Suppressor macrophage (primary cell): Measurements from ENCODE around the gene SV2C.
"Not testable (repeated sequence)": the region's sequence is repeated elsewhere in the genome, so short reads cannot be mapped to it uniquely, and the experiment has no call there.

Experiments used
- DNase-seq, 4 experiments: peaks; one replicate each; pipeline ENCODE4 v3.0.0-alpha.2; 2020 to 2022

SV2C gene

DNA sequence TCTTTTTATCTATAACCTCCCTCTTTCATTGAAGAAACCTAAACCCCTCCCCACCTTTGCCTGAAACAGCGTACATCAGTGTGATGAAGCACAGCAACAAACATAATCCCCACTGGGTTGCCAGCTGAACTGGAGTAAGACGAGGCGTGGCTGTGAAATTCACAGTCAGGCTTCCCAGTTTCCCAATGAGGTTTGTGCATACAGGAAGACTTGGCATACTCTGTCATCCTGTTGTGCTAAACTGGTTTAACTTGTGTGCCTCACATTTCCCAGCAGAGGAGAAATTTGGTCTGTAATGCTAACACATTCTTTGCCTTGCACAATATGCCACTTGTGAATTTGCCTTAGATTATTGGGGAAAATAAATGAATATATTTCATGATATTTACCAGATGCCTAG is 121.5 kb downstream of the SV2C start:
- DNase-seq, result no peak

DNA sequence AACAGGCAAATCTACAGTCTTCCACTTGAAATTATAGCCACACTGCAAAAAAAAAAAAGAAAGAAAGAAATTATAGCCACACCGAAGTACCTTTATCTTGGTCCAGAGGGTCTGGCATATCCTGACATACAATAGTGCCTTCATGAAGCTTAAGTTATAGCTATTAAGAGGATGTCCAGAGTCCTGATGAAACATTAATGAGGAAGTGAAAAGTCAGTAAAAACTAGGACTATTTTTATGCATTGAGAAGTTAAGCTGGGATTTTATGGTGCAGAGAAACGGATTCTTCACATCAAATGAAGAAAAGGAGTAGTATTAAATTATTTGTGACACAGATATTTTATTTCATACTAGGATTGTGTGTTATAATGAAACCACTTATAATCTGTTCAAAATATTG is 123.9 kb downstream of the SV2C start:
- peak in 2 of 4 experiments; percentile 36 to 58 for DNase-seq

DNA sequence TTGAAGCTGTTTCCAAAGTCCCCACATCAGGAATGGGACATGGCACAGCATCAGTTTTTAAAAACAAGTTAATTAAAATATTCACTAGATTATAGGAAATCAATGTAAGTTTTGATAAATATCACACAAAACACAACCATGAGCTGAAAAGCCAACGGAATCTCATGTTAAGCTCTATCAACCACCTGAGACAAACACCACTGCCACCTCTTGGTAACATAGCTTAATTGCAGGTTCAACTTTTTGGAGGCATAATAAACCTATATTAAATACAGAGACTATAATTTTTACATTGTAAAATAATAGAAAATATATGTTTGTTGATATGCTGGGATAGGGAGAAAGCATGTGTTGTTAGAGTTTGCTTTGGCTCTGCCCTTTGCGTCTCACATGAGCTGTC is 126.1 kb downstream of the SV2C start:
- DNase-seq, result no peak

DNA sequence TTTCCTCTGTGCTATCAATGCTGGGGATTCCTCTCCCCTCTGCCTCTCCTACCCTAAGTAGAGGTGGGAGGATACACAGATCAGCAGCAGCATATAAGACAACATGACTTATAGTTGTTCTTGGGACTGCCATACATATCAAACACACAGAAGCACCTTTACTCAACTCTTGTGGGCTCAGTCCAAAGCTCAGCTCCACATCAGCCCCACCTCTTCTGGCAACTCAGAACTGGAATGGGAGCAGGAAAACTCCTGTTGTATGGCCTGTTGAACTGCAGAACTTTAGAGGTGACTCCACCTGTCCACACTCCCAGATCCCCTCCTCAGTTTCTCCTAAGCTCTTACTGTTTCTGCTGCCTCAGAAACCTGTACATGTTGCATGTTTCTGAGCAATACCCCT is 127.8 kb downstream of the SV2C start:
- no peak for DNase-seq

DNA sequence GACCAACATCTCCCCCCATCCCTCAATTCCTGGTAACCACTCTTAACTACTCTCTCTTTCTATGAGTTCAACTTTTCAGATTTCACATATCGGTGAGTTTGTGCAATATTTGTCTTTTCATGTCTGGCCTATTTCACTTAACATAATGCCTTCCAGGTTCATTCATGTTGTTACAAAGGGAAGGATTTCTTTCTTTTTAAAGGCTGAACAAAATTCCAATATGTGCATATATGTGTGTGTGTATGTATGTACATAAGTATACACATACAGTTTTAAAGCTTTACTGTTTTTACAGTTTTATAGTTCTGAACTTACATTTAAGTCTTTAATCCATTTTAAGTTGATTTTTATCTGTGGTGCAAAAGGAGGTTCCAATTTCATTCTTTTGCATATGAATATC is 130.7 kb downstream of the SV2C start:
- no peak for DNase-seq

DNA sequence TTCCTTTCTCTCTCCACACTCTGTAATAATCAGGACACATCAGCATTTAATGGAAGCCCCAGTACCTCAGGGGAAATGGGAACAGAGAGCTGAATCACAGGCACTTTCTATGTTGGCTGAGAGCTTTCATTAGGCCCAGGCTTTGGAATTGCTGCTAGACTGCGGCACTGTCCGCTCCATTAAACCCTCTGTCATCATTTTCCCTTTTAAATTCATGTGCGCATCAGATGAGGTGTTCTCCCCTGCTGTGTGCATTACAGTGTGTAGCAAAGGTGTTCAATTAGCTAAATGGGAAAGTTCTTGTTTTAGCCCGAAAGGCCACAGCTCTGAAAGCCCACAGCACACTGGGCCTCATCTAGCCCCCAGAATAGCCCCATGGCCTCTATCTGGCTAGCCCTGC is 133.6 kb downstream of the SV2C start:
- DNase-seq, result no peak

DNA sequence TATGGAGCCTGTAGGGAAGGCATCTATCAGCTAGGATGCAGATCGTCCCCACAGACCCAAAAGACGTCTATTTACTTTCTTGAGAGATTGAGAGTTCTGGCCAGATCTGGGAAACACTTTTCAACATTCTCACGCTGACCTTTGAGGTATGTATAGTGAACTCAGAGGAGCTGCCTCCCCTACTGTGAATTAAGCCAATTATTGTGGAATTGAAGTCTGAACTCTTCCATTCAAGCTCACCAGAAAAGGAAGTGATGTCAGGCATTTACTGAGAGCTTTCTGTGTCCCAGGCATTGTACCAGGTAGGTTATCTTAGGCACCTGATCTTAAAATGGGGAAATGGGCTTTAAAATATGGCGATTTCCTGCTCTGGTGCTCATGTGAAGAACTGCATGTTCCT is 136.5 kb downstream of the SV2C start:
- DNase-seq, result no peak

DNA sequence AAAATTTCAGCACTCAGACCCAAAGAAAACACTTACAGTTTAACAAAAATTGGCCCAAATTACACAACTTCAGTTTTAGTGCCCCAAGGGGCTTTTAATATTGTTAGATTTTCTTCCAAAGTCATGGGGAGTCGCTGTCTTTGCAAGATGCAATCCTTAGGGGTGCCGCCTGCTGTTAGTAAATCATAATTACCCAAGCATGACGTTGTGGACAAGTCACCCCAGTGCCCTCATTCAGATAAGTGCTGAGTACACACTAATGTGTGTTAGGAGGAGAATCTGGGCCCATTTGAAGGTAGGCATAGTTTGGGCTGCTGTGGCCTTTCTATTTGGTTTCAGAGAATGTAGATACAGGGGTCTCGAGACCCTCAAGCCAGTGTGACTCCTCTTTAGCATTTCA is 138.1 kb downstream of the SV2C start:
- DNase-seq, result no peak

DNA sequence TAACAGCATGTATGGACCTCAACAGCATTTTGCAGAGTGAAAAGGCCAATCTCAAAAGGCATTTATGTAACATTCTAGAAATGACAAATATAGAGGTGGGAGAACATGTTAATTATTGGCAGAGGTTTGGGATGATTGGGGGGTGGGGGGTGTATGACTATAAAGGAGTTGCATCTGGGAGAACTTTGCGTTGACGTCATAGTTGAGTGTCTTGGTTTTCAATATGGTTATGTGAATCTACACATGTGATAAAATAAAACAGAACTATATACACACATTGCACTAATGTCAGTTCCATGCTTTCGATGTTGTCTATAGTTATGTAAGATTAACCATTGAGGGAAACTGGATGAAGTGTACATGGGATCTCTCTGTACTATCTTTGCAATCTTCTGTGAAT is 139.1 kb downstream of the SV2C start:
- no peak for DNase-seq

DNA sequence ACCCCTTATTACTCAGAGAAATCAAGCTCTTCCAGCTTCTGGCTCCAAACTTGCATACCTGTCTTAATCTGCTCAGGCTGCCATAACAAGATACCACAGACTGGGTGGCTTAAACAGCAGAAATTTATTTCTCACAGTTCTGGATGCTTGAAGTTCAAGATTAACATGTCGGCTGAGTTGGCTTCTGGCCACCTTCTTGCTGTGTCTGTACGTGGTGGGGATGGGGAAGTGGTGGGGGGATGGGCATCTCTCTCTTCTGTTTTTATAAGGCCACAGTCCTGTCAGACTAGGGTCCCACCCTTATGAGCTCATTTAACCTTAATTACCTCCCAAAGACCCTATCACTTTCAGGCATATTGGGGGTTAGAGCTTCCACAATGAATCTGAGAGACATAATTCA is 140.5 kb downstream of the SV2C start:
- peak; percentile 4 to 28 (median 12) for DNase-seq

DNA sequence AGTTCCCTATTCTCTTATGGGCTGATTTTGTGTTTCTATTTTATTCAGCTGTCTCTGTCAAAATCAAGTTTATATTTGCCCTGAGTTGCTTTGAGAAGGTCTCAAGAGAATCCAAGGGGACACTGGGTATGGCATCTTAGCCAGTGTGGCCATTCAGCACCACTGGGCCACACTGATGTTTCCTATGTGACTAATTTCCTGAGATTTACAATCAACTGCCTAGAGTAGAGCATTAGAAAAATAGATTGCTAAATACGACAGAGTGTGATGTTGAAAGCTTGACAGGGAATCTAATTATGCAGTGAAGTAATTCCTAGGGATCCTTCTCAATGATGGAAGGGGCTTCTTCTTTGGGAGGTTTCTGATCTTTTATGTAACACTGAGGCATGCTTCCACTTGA is 141.7 kb downstream of the SV2C start:
- DNase-seq, result peak in 2 of 4 experiments; percentile 2 to 3

DNA sequence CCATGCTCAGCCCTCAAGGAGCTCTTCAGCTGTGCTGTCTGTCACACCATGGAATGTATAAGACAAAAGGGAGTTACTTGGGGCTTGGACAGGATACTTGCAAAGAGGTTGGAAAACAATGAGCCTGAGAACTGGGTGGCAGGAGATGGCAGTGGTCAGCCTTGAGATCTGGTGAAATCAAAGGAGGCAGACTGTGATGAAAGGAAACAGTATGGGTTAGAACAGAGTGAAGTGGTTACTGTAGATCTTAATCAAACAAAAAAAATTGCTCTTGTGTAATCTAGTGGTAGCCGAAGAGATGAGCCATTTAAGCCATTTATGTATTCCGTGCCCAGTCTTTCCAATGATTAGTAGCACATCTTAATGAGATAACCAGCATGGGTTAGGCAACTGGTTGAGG is 142.2 kb downstream of the SV2C start:
- no peak for DNase-seq

DNA sequence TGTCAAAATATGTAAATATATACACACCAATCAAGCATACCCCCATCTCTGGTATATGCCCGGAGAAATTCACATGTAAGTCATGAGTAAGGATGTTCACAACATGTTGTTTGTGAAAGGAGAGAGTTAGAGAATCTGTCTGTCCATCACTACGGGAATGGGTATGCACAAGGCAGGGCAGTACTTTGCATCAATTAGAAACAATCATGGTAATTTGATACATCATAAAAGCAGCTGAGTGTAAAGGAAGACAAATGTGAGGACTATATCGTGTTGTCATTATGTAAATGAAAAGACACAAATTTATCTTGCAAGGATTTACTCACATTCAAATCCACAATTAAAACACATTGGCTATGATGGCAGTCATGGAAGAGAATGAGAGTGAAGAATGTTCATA is 146.7 kb downstream of the SV2C start:
- no peak for DNase-seq

DNA sequence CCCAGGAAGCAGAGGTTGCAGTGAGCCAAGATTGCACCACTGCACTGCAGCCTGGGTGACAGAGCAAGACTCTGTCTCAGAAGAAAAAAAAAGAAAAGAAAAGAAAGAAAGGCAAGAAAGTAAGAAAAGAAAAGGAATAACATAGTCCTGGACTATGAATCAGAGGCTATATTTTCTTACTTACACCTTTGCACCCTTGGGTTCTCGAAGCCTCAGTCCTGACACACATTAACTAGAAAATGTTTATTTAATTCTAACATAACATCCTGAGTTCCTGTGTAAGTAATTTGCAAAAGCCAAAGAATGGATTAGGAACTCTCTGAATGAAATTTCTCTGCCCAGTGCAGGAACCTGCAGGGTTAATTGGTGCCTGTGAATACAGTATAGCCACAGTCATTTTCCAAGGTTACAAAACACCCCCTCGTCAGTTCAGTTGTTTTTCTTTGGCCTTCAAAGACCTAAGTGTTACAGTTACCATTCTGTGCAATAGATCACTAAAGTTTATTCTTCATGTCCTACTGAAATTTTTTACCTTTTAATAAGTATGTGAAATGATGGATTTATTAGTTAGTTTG is 147.6 kb downstream of the SV2C start:
- no peak for DNase-seq

DNA sequence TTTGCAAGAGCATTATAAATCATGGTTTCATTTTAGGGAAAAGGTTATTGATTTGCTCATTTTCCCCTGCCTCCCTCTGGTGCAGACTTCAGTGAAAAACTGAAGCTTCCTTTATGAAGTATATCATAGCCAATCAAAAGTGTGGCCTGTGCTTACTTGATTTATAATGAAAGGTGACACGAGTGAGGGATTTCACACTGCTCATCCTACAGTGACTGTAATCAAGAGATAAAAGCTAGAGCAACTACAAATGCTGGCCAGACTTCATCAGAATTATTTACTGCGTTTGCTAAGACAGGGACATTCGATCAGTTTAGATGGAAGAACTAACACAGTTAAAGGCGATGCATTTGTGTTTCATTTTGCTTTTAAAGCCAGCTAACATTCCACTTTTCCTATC is 151.5 kb downstream of the SV2C start:
- no peak for DNase-seq

DNA sequence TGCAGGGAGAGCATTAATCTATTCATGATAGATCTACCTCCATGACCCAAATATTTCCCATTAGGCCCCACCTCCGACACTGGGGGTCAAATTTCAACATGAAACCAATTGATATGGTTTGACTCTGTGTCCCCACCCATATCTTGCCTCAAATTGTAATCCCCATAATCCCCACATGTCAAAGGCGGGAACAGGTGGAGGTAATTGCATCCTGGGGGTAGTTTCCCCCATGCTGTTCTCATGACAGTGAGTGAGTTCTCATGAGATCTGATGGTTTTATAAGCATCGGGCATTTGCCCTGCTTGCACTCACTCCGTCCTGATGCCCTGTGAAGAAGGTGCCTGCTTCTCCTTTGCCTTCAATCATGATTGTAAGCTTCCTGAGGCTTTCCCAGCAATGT is 153.5 kb downstream of the SV2C start:
- no peak for DNase-seq

DNA sequence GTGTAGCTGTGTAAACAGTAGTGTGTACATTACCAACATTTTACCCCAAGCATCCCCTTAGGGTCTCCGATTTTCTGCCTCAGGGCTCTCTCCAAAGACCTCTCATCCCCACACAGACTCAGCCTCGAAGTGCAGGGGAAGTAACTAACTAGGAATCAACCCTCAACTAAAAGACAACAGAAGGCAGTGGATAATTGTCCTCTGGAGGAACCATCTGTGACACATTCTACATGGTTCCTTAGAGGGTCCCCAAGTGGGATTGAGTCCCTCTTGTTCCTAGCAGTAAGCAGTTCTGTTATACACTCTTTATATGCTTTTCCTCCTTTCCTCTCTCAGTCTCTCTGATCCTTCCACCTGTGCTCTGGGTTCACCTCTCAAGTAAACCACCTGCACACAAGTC is 157.2 kb downstream of the SV2C start:
- DNase-seq, result no peak

DNA sequence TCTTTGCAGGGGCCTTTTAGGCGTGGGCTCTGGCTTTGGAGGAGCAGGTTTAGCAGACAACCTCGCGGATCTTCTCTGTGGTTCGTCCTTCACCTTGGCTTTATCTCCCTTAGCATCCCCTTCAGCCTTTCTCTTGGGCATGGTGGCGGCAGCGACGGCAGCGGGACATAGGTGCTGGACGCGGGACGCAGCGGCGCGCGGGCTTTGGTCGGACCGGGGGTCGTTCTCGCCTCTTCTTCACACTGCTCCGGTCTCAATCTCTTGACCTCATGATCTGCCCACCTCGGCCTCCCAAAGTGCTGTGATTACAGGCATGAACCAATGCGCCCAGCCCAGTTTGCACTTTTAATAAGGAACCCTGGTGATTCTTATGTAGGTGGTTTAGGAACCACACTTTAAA is 159.0 kb downstream of the SV2C start:
- not testable (repeated sequence) for DNase-seq

DNA sequence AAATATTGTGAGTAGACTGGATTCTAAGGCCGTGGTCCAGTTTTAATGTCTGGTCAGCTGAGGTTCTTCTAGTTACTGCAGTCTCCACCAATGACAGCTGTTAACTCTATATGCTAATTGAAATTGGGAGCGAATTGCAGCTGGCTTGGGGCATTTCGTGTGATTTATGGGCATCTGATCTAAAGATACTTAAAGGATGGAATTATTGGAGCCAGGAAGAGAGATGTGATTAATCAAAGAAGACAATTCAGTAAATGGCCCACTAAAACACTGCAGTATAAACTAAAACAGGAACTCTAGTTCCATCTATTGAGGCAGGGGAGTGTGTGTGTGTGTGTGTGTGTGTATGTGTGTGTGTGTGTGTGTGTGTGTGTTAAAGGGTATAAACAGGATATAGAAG is 162.4 kb downstream of the SV2C start:
- DNase-seq, result no peak

DNA sequence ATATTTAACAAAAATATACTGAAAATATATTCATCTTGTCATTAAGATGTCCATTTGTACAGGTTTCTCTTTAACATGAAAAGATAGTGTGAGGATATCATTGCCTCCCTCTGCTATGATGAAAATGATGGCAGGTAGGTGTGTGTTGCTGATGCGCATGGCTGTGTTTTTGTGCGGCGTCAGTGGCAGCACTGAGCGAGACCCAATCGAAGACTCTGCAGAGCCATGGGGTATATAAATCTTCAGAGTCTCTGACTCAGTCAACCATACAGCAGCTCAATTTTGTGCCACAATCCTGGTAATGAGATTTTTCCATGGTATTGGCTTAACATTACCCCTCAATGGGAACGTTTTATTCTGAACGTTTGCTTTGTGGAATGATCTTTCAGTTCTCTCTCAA is 166.4 kb downstream of the SV2C start:
- DNase-seq, result no peak

DNA sequence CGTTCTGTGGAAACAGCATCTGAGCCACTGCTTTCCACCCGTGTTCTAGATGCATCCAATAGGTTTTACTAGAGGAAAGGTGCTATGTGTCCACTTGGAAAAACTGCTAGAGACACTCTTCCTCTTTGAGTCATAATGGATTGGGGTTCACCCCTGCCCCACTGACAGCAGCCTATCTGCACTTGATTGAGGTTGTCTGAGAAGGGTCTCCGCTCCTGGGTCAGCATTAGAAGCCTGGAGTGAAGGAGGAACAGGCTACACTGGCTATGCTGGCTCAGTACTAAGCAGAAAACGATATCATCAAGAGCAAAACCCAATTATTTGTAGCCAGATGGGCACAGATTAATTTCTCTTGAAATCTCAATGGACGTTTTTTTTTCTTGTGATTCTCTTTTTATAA is 167.3 kb downstream of the SV2C start:
- no peak for DNase-seq

DNA sequence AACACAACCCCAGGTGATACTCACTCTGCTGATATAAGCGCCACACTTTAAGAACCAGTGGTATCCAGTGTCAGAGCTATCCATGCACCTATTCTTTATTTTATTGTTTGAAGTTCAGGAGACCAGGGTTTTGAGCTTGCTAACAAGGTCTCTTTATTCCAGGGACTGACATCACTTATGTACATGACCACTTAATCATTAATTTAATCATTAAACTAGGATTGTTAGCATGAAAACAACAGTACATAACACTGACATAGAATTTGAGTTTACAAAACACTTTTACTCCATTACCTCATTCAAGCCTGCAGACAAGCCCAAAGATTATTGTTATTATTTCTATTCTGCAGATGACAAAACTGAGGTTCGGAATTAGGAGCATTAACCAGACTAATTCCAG is 168.5 kb downstream of the SV2C start:
- no peak for DNase-seq

DNA sequence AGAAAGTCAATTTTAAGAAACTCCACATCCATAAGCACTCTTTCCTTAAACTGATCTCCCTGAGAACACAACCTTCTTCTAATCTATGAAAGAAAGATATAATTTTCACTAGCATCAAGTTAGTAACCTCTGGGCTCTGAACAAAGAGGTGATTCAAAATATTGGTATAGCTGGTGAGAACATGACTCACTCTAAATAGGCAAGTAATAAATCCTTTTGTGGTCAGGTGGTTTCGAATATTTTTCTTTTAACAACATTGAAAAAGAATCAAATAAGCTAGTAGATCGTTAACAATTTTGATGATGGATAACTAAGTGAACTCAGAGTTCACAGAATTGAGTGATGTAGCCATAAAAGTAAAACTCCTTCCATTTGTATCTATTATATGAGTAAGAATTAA is 169.3 kb downstream of the SV2C start:
- DNase-seq, result no peak

DNA sequence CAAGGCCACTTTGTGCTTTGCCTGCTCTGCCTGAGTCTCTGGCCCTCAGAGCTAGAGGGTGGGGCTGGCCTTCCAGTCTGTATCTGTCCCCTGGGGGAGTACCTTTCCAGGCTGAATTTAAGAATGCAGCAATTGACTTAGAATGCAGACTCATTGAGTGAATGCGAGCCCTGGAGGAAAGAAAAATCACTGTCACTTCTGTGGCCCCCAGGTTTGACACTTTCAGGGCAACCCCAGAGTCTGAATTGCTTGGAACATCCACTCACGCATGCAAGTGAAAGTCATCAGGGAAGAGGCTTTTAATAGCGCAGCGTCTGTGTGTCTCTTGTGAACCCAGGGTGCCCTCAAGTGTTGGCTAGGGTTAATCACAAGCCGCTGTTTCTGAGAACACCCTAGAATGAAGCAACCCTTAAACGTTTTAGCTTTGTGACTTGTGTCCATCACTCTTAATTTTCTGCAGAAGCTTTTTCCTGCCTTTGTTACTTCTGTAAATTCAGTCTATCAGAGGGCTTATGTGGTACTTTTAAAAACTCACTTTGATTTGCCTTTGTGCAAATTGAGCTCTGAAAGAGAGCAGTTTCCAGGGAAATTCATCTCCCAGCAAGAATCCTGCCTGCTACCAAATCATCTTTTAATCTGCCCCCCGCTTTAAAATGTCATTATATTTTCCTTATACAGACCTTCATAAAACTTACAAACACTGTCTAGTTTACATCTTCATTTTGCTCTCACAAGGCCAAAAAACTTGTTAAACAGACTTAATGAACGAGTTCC is 173.1 kb downstream of the SV2C start:
- peak; percentile 81 to 92 (median 86) for DNase-seq
